RWPE2 (cell line): Measurements from ENCODE around the gene LARP4B.

Experiments
- ATAC-seq: fragments of 200-7000 bp; cut with Tn5 transposase; 3 replicates; pipeline ENCODE4 v1.9.1; 2021; ENCODE audit warnings: low read depth
- DNase-seq: peaks from one replicate; pipeline ENCODE4 v3.0.0-alpha.2; 2020; ENCODE audit warnings: low spot score
- H3K27ac ChIP-seq: fragments of 450-650 bp; 2 replicates; pipeline ENCODE4 v1.5.1; 2017; ENCODE audit warnings: mild to moderate bottlenecking; ENCODE audit not compliant: poor library complexity, severe bottlenecking
- H3K27me3 ChIP-seq: fragments of 250-450 bp; sonication (Bioruptor Pico); 2 replicates; pipeline ENCODE4 v1.5.1; 2021; ENCODE audit warnings: mild to moderate bottlenecking, moderate library complexity; ENCODE audit not compliant: insufficient read depth, poor library complexity, severe bottlenecking
- H3K36me3 ChIP-seq: fragments of 250-450 bp; sonication (Bioruptor Pico); 2 replicates; pipeline ENCODE4 v1.5.1; 2020; ENCODE audit warnings: low read depth, mild to moderate bottlenecking, moderate library complexity
- H3K4me1 ChIP-seq: fragments of 250-450 bp; sonication (Bioruptor Pico); 2 replicates; pipeline ENCODE4 v1.5.1; 2021; ENCODE audit warnings: mild to moderate bottlenecking, moderate library complexity; ENCODE audit not compliant: insufficient read depth, poor library complexity, severe bottlenecking
- H3K4me3 ChIP-seq: fragments of 250-450 bp; sonication (Bioruptor Pico); 2 replicates; pipeline ENCODE4 v1.5.1; 2021; ENCODE audit warnings: mild to moderate bottlenecking, moderate library complexity; ENCODE audit not compliant: severe bottlenecking
- H3K9me3 ChIP-seq: fragments of 250-450 bp; sonication (Bioruptor Pico); 2 replicates; pipeline ENCODE4 v1.5.1; 2021; ENCODE audit warnings: mild to moderate bottlenecking, moderate library complexity; ENCODE audit not compliant: severe bottlenecking
- TF ChIP-seq, protein P1 (sequence below): fragments of 450-650 bp; IDR thresholded peaks from one replicate; pipeline ENCODE4 v1.5.1; 2017; ENCODE audit warnings: mild to moderate bottlenecking, moderate library complexity; ENCODE audit not compliant: poor library complexity, severe bottlenecking

The LARP4B gene

DNA sequence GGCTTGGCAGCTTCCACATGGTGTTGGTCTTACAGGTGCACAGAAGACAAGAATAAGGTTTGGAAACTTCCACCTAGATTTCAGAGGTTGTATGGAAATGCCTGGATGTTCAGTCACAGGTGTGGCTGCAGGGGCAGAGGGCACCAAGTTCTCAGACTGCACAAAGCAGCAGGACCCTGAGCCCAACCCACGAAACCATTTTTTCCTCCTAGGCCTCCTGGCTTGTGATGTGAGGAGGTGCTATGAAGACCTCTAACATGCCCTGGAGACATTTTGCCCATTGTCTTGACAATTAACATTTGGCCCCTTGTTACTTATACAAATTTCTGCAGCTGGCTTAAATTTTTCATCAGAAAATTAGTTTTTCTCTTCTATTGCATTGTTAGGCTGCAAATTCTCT, 134.3 kb downstream of the LARP4B start:
- DNase-seq (no peak), ATAC-seq (no peak)
- Histone ChIP-seq H3K27ac (no peak overlapping the region), H3K4me3 (no peak overlapping the region), H3K27me3 (no peaks in the 10 kb centered on the region), H3K4me1 (no peaks in the 10 kb centered on the region), H3K9me3 (no peaks in the 10 kb centered on the region), H3K36me3 (no peaks in the 10 kb centered on the region)
- TF ChIP-seq, protein P1, sequence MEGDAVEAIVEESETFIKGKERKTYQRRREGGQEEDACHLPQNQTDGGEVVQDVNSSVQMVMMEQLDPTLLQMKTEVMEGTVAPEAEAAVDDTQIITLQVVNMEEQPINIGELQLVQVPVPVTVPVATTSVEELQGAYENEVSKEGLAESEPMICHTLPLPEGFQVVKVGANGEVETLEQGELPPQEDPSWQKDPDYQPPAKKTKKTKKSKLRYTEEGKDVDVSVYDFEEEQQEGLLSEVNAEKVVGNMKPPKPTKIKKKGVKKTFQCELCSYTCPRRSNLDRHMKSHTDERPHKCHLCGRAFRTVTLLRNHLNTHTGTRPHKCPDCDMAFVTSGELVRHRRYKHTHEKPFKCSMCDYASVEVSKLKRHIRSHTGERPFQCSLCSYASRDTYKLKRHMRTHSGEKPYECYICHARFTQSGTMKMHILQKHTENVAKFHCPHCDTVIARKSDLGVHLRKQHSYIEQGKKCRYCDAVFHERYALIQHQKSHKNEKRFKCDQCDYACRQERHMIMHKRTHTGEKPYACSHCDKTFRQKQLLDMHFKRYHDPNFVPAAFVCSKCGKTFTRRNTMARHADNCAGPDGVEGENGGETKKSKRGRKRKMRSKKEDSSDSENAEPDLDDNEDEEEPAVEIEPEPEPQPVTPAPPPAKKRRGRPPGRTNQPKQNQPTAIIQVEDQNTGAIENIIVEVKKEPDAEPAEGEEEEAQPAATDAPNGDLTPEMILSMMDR: no peak

DNA sequence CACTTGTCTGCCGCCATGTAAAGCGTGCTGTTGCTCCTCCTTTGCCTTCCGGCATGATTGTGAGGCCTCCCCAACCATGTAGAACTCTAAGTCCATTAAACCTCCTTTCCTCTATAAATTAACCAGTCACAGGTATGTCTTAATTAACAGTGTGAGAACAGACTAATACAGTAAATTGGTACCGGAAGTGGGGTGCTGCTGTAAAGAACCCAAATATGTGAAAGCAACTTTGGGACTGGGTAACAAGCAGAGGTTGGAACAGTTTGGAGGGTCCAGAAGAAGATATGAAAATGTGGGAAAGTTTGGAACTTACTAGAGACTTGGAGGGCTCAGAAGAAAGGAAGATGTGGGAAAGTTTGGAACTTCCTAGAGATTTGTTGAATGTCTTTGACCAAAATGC, 135.3 kb downstream of the LARP4B start:
- no peaks in the 10 kb centered on the region for H3K36me3 ChIP-seq
- no peaks in the 10 kb centered on the region for H3K9me3 ChIP-seq
- no peak overlapping the region for H3K27ac ChIP-seq
- H3K4me1 ChIP-seq: no peaks in the 10 kb centered on the region
- TF ChIP-seq, protein P1: no peak
- DNase-seq (no peak), ATAC-seq (no peak)
- no peaks in the 10 kb centered on the region for H3K27me3 ChIP-seq
- H3K4me3 ChIP-seq: no peak overlapping the region

DNA sequence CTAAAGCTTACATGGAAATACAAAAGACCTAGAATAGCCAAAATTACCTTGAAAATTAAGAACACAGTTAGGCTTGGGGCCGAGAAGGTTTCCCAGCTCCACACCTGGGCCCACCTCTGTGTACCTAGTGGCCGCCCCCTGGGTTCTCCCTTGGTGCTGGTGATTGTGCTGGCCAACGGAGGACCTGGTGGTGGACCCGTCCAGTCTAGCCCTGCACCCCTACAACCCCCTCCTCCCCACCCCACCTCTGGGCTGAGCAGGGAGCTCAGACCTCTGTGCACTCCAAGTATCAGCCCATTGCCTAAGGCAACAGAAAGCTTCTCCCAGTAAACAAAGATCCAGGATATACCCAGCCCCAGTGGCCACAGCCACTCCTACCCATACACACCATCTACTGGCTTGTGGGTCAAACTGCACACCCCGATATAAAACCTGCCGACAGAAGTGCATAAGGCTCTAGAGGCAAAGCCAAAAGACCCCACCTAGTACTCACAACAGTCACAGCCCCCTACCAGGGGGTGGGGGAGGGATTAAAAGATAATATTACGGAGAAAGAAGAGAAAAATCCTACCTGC, 137.0 kb downstream of the LARP4B start:
- Histone ChIP-seq H3K4me1 (no peaks in the 10 kb centered on the region), H3K27me3 (no peaks in the 10 kb centered on the region), H3K27ac (no peak overlapping the region), H3K36me3 (no peaks in the 10 kb centered on the region), H3K4me3 (no peak overlapping the region), H3K9me3 (no peaks in the 10 kb centered on the region)
- no peak for DNase-seq
- TF ChIP-seq, protein P1: no peak
- peak; percentile 48; the same call in 1 of the 3 replicates for ATAC-seq

DNA sequence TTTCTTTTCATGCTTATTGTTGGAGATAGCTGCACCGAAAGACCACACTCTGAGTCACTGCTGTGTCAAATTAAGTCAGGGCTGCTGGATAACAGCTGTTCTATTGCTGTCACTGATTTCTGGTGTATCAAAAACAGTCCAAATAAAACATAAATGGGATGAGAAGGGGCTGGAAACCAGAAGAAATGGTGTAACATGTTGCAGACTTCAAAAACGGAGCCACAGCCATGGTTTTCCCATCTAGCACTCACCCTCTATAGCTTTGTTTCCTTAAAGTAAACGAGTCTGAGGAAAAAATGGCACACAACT, 138.8 kb downstream of the LARP4B start:
- Histone ChIP-seq H3K4me1 (no peaks in the 10 kb centered on the region), H3K27ac (no peak overlapping the region), H3K27me3 (no peaks in the 10 kb centered on the region), H3K4me3 (no peak overlapping the region), H3K9me3 (no peaks in the 10 kb centered on the region), H3K36me3 (no peaks in the 10 kb centered on the region)
- ATAC-seq (no peak), DNase-seq (no peak)
- TF ChIP-seq, protein P1: no peak

DNA sequence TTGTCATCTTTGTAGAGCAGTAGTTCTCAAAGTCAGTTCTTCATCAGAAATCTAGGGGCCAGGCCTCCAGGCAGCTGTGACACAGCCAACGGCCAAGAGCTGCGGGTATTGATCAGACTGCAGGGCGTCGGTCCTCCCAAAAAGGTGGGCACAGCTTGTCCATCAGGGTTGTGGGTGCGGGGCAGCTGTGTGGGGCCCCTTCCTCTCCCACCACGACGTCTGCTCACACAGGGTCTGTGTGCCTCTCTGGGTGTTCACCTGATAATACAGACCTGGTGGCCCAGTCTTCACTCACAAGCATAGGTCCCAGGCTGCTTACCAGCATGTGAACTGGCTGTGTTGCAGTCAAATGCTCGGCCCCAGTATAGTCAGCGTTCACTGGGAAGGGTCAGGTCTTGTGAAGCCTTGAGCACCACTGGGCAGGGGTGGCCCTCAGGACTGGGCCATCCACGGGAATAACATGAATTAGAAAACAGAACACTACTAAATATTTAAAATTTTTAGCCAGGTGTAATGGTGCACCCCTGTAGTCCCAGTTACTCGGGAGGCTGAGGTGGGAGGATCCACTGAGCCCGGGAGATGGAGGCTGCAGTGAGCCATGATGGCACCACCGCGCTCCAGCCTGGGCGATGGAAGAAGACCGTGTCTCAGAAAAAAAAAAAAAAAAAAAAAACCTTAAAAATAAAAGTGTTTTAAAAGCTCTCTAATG, 139.3 kb downstream of the LARP4B start:
- TF ChIP-seq, protein P1: no peak
- no peak overlapping the region for H3K27ac ChIP-seq
- DNase-seq (peak; percentile 9), ATAC-seq (no peak)
- H3K36me3 ChIP-seq: no peaks in the 10 kb centered on the region
- no peak overlapping the region for H3K4me3 ChIP-seq
- H3K4me1 ChIP-seq: no peaks in the 10 kb centered on the region
- H3K9me3 ChIP-seq: no peaks in the 10 kb centered on the region
- H3K27me3 ChIP-seq: no peaks in the 10 kb centered on the region
